ENCODE measurements around the gene IZUMO3.

The IZUMO3 gene

GRCh38 chr9:24497671-24498070 lies 48.0 kb downstream of the IZUMO3 start:
- Histone ChIP-seq H3K27ac (no peak overlapping the region), H3K4me3 (ENCODE audit: low read depth, low read length) (no peak overlapping the region), H3K9me3 (ENCODE audit: severe bottlenecking) (no peaks in the 10 kb centered on the region), H3K27me3 (ENCODE audit: insufficient read depth, low read depth, severe bottlenecking) (no peaks in the 10 kb centered on the region), H3K36me3 (no peaks in the 10 kb centered on the region)
- DNase-seq = no peak
- TF ChIP-seq CTCF (IDR thresholded peaks at IDR 0.05; ENCODE audit: low read depth, low read length) = no peak
